SK-N-SH (cell line): ENCODE data around the gene GPR42. TPM values are rescaled to one million over a fixed set of nuclear protein-coding genes. Genes with fewer than 3 reads are reported as not detected.

Experiments used
- CTCF ChIA-PET: fragments of 300-600, 350-600 bp; formaldehyde crosslinking; extraction: SDS; loops from one replicate; lab custom pipeline; 2021; lab: Yijun Ruan, JAX
- POLR2A ChIA-PET: fragments of 350-600 bp; sonication (Branson Sonifier 250); formaldehyde crosslinking; extraction: SDS; loops from one replicate; lab custom pipeline; 2020; ENCODE audit warnings: antibody characterized with exemption, inconsistent platforms; lab: Yijun Ruan, JAX
- DNase-seq: peaks from one replicate; pipeline ENCODE4 v3.0.0; 2012
- H2AFZ ChIP-seq: fragments of 200-600 bp; sonication (generic); 2 replicates; pipeline ENCODE4 v1.8.1; 2016; ENCODE audit warnings: antibody characterized with exemption, mild to moderate bottlenecking, low read depth
- H3F3A ChIP-seq: fragments of 200-600 bp; sonication (generic); replicated peaks from 2 replicates; pipeline ENCODE3; 2016; ENCODE audit warnings: antibody characterized with exemption, mild to moderate bottlenecking; ENCODE audit not compliant: insufficient read depth
- H3K27ac ChIP-seq, 2 experiments: fragments of 200-500 bp in 1 of 2; fragments of 200-600 bp in 1 of 2; sonication (Bioruptor generic) in 1 of 2; sonication (generic), shearing (Covaris generic) in 1 of 2; 2 replicates each; pipeline versions ENCODE4 v1.5.1 to v1.6.1; 2014 to 2016; ENCODE audit warnings: low read depth in 2 of 2, inconsistent platforms in 1 of 2, low read length in 1 of 2, mild to moderate bottlenecking in 1 of 2, mixed read lengths in 1 of 2
- H3K27me3 ChIP-seq: fragments of 200-600 bp; sonication (generic), shearing (Covaris generic); 2 replicates; pipeline ENCODE4 v1.6.1; 2016; ENCODE audit warnings: mixed run types; ENCODE audit not compliant: insufficient read depth
- H3K36me3 ChIP-seq, 2 experiments: fragments of 200-500 bp in 1 of 2; fragments of 200-600 bp in 1 of 2; sonication (Bioruptor generic) in 1 of 2; sonication (generic) in 1 of 2; replicated peaks in 1 of 2; 2 replicates each; pipeline versions ENCODE3 to v1.5.1; 2014 to 2016; ENCODE audit warnings: low read length in 1 of 2, mild to moderate bottlenecking in 1 of 2; ENCODE audit not compliant: insufficient read depth in 2 of 2, control insufficient read depth in 1 of 2
- H3K4me1 ChIP-seq, 2 experiments: fragments of 200-500 bp in 1 of 2; fragments of 200-600 bp in 1 of 2; sonication (Bioruptor generic) in 1 of 2; sonication (generic), shearing (Covaris generic) in 1 of 2; 2 replicates each; pipeline versions ENCODE4 v1.5.1 to v1.6.1; 2014 to 2016; ENCODE audit warnings: low read depth in 1 of 2, low read length in 1 of 2, mixed run types in 1 of 2; ENCODE audit not compliant: insufficient read depth in 2 of 2, control insufficient read depth in 1 of 2
- H3K4me2 ChIP-seq: fragments of 200-600 bp; sonication (generic), shearing (Covaris generic); 2 replicates; pipeline ENCODE4 v1.6.1; 2017; ENCODE audit warnings: mixed run types
- H3K4me3 ChIP-seq, 2 experiments: fragments of 200-500 bp in 1 of 2; fragments of 200-600 bp in 1 of 2; sonication (Bioruptor generic) in 1 of 2; sonication (generic), shearing (Covaris generic) in 1 of 2; 2 replicates each; pipeline versions ENCODE4 v1.5.1 to v1.8.1; 2014 to 2016; ENCODE audit warnings: low read depth in 2 of 2, inconsistent platforms in 1 of 2, low read length in 1 of 2, mild to moderate bottlenecking in 1 of 2, mixed read lengths in 1 of 2, moderate library complexity in 1 of 2
- H3K79me2 ChIP-seq: fragments of 200-600 bp; sonication (generic); 2 replicates; pipeline ENCODE4 v1.8.1; 2017; ENCODE audit warnings: mild to moderate bottlenecking; ENCODE audit not compliant: insufficient read depth
- H3K9ac ChIP-seq: fragments of 200-600 bp; sonication (generic); 2 replicates; pipeline ENCODE4 v1.6.1; 2017; ENCODE audit warnings: mixed run types
- H3K9me2 ChIP-seq: fragments of 200-600 bp; sonication (generic); 2 replicates; pipeline ENCODE4 v1.6.1; 2017; ENCODE audit warnings: mixed run types
- H3K9me3 ChIP-seq: fragments of 200-600 bp; sonication (generic); 2 replicates; pipeline ENCODE4 v1.6.1; 2017; ENCODE audit warnings: mixed run types, mild to moderate bottlenecking, moderate library complexity
- H4K20me1 ChIP-seq: fragments of 200-600 bp; sonication (generic); 2 replicates; pipeline ENCODE4 v1.6.1; 2017; ENCODE audit warnings: mild to moderate bottlenecking, mixed run types; ENCODE audit not compliant: insufficient read depth
- CHD2 ChIP-seq: fragments of 150-350 bp; IDR thresholded peaks from 2 replicates; pipeline ENCODE4 v1.6.1; 2018; ENCODE audit warnings: low read length; ENCODE audit not compliant: partially characterized antibody
- ELF1 ChIP-seq: IDR thresholded peaks from 2 replicates; pipeline ENCODE4 v1.4.0; 2012
- FOSL2 ChIP-seq: IDR thresholded peaks from 2 replicates; pipeline ENCODE4 v1.4.0; 2012; ENCODE audit warnings: low read depth, mild to moderate bottlenecking, moderate library complexity, borderline replicate concordance
- FOXM1 ChIP-seq: IDR thresholded peaks from 2 replicates; pipeline ENCODE4 v1.4.0; 2012; ENCODE audit warnings: low read depth, mild to moderate bottlenecking
- IRF3 ChIP-seq: fragments of 150-350 bp; IDR thresholded peaks from 2 replicates; pipeline ENCODE4 v1.6.1; 2016; ENCODE audit warnings: mild to moderate bottlenecking, low read depth, low read length
- MEF2A ChIP-seq: IDR thresholded peaks from 2 replicates; pipeline ENCODE4 v1.4.0; 2012; ENCODE audit warnings: low read depth, borderline replicate concordance
- NFIC ChIP-seq: IDR thresholded peaks from 2 replicates; pipeline ENCODE4 v1.4.0; 2012; ENCODE audit warnings: borderline replicate concordance
- NRF1 ChIP-seq: IDR thresholded peaks from 2 replicates; pipeline ENCODE4 v1.6.1; 2012; ENCODE audit warnings: low read depth, mild to moderate bottlenecking, low read length
- RAD21 ChIP-seq: IDR thresholded peaks from 2 replicates; pipeline ENCODE4 v1.6.1; 2012; ENCODE audit warnings: mild to moderate bottlenecking, low read length
- REST ChIP-seq: IDR thresholded peaks from 2 replicates; pipeline ENCODE4 v1.6.1; 2012; ENCODE audit warnings: mild to moderate bottlenecking, low read depth, low read length, moderate library complexity
- SIN3A ChIP-seq: IDR thresholded peaks from 2 replicates; pipeline ENCODE4 v1.6.1; 2012; ENCODE audit warnings: low read depth, mild to moderate bottlenecking, low read length, moderate library complexity, borderline replicate concordance
- TAF1 ChIP-seq: IDR thresholded peaks from 2 replicates; pipeline ENCODE4 v1.6.1; 2012; ENCODE audit warnings: low read depth, mild to moderate bottlenecking, low read length, moderate library complexity, borderline replicate concordance
- TEAD4 ChIP-seq: IDR thresholded peaks from 2 replicates; pipeline ENCODE4 v1.4.0; 2012; ENCODE audit warnings: mild to moderate bottlenecking, borderline replicate concordance; ENCODE audit not compliant: insufficient read depth
- YY1 ChIP-seq: IDR thresholded peaks from 2 replicates; pipeline ENCODE4 v1.4.0; 2012; ENCODE audit warnings: low read depth, mild to moderate bottlenecking
- WGBS: methylation state at CpG from one replicate; pipeline ENCODE4 v1.1.6; 2017; ENCODE audit warnings: low lambda C conversion rate; 5-methylcytosine and 5-hydroxymethylcytosine counted together
- polyA plus RNA-seq, 3 experiments: library from polyadenylated mRNA; depleted of rRNA; stranded (reverse); fragments of >200 nt; gene quantifications; 2 replicates each; pipeline ENCODE4 v1.2.3, GENCODE V29; 2012

GPR42 gene
- polyA plus RNA-seq, 1 of the 3 experiments (the other 2 are of a cell fraction), result not detected

- 45% methylated on average over 11 of the region's 11 CpGs for WGBS
- POLR2A ChIA-PET, result no interaction called here
- no peak for DNase-seq
Measured at GRCh38 chr19:35340431-35340830, 30.4 kb upstream of the GPR42 start.

More at GRCh38 chr19:35340431-35340830, 30.4 kb upstream of the GPR42 start:
- Histone ChIP-seq H3K4me1 (no peaks in the 10 kb centered on the region), H3K36me3 (no peaks in the 10 kb centered on the region), H3K4me2 (no peak overlapping the region), H3K9ac (no peak overlapping the region), H3K4me3 (no peak overlapping the region), H3F3A (no peaks in the 10 kb centered on the region), H2AFZ (no peak overlapping the region), H4K20me1 (no peaks in the 10 kb centered on the region), H3K27me3 (peaks cover 87% of the 10 kb centered on the region), H3K9me3 (no peaks in the 10 kb centered on the region), H3K27ac (no peak overlapping the region), H3K9me2 (no peaks in the 10 kb centered on the region), H3K79me2 (no peaks in the 10 kb centered on the region)
- CTCF ChIA-PET, result interaction anchor here (1.6 to 3.3 kb wide), 2 partner anchors 13 to 154 kb away, joined by 4 to 19 read pairs; no protein-coding TSS in a partner anchor
- no peak for TF ChIP-seq TEAD4
- TF ChIP-seq ELF1, result no peak
- no peak for TF ChIP-seq TAF1
- TF ChIP-seq SIN3A, result no peak
- no peak for TF ChIP-seq REST
- no peak for TF ChIP-seq YY1
- TF ChIP-seq RAD21, result no peak
- no peak for TF ChIP-seq MEF2A
- no peak for TF ChIP-seq NFIC
- TF ChIP-seq FOXM1, result no peak
- TF ChIP-seq FOSL2, result no peak
- TF ChIP-seq CHD2, result no peak
- TF ChIP-seq IRF3, result no peak
- TF ChIP-seq NRF1, result no peak
